Measurements from ENCODE around the gene VAMP2. TPM values are rescaled to one million over a fixed set of nuclear protein-coding genes. Genes with fewer than 3 reads are reported as not detected.

Gene VAMP2
- total and polyA plus RNA-seq, 9 of the 15 experiments (the other 6 are each of a cell fraction or from before 2014, with no cell fraction given) = 2.3 to 31.8 (median 6.0) TPM

- no peak for TF ChIP-seq PATZ1 (CRISPR knock-in tag; IDR thresholded peaks at IDR 0.05; ENCODE audit: borderline replicate concordance)
- TF ChIP-seq RFX5 (IDR thresholded peaks at IDR 0.05; ENCODE audit: low read depth, low read length) = peak; percentile 55; the same call in 1 of the 2 replicates
- TF ChIP-seq TFAP4 (CRISPR knock-in tag; IDR thresholded peaks at IDR 0.05; ENCODE audit: borderline replicate concordance) = peak; percentile 73
- TF ChIP-seq XRCC5 (IDR thresholded peaks at IDR 0.05; ENCODE audit: low read depth, low read length) = no peak
- no peak for TF ChIP-seq HDAC3 (IDR thresholded peaks at IDR 0.05; ENCODE audit: borderline replicate concordance, partially characterized antibody)
- TF ChIP-seq RHOXF2B (CRISPR knock-in tag; conservative IDR thresholded peaks at IDR 0.05) = no peak
- TF ChIP-seq ZNF133 (CRISPR knock-in tag; IDR thresholded peaks at IDR 0.05) = no peak
- no peak for TF ChIP-seq KAT7 (CRISPR knock-in tag; IDR thresholded peaks at IDR 0.05; ENCODE audit: borderline replicate concordance)
- no peak for TF ChIP-seq COPS2 (conservative IDR thresholded peaks at IDR 0.05)
- no peak for TF ChIP-seq RBM34 (IDR thresholded peaks at IDR 0.05; ENCODE audit: borderline replicate concordance, insufficient read depth, low read length)
- no peak for TF ChIP-seq MAFF (IDR thresholded peaks at IDR 0.05; ENCODE audit: low read length)
- TF ChIP-seq RREB1 (CRISPR knock-in tag; IDR thresholded peaks at IDR 0.05) = no peak
- TF ChIP-seq MECOM (CRISPR knock-in tag; IDR thresholded peaks at IDR 0.05) = no peak
- TF ChIP-seq HMGXB4 (CRISPR knock-in tag; IDR thresholded peaks at IDR 0.05) = no peak
- TF ChIP-seq DNMT1 (IDR thresholded peaks at IDR 0.05) = no peak
- no peak for TF ChIP-seq TGIF2 (CRISPR knock-in tag; IDR thresholded peaks at IDR 0.05)
- TF ChIP-seq SIX5 (IDR thresholded peaks at IDR 0.05; ENCODE audit: borderline replicate concordance in 1 of 2, insufficient read depth in 1 of 2, low read depth in 1 of 2, low read length in 2 of 2) = no peak
- TF ChIP-seq TRIM24 (IDR thresholded peaks at IDR 0.05) = peak in 1 of 2 experiments; percentile 55; a peak in 1 of 4 replicates
These were observed 6.3 kb downstream of the VAMP2 start (continued) for GRCh38 chr17:8156246-8156992.
